Keratinocyte (primary cell): ENCODE results near the gene IGF1R. TPM values are rescaled to one million over a fixed set of nuclear protein-coding genes. Genes with fewer than 3 reads are reported as not detected.

ENCODE experiments used
- DNase-seq: peaks from one replicate; pipeline ENCODE4 v3.0.0-alpha.2; 2011; ENCODE audit warnings: low read depth, missing footprints, low spot score
- FAIRE-seq: peaks from 2 replicates; lab custom pipeline; 2011; peaks lifted over from hg19 to GRCh38; lab: Jason Lieb, UNC
- H2AFZ ChIP-seq: 2 replicates; pipeline ENCODE4 v1.6.0; 2012; ENCODE audit warnings: low read length, control low read depth, inconsistent platforms; ENCODE audit not compliant: control insufficient read depth
- H3K27ac ChIP-seq: 2 replicates; pipeline ENCODE4 v1.5.1; 2011; ENCODE audit warnings: low read length; ENCODE audit not compliant: control insufficient read depth, insufficient read depth
- H3K27me3 ChIP-seq: 3 replicates; pipeline ENCODE4 v1.6.0; 2011; ENCODE audit warnings: low read length; ENCODE audit not compliant: control insufficient read depth, insufficient read depth; ENCODE audit errors: extremely low read depth
- H3K36me3 ChIP-seq, 2 experiments: 2 replicates in 1 of 2; 3 replicates in 1 of 2; pipeline ENCODE4 v1.5.1; 2011; ENCODE audit warnings: low read length in 2 of 2, mild to moderate bottlenecking in 1 of 2; ENCODE audit not compliant: control insufficient read depth in 2 of 2, insufficient read depth in 2 of 2; ENCODE audit errors: extremely low read depth in 1 of 2
- H3K4me1 ChIP-seq: 3 replicates; pipeline ENCODE4 v1.5.1; 2011; ENCODE audit warnings: low read length; ENCODE audit not compliant: control insufficient read depth, insufficient read depth; ENCODE audit errors: extremely low read depth
- H3K4me2 ChIP-seq: 3 replicates; pipeline ENCODE4 v1.6.0; 2011; ENCODE audit warnings: low read depth, low read length; ENCODE audit not compliant: control insufficient read depth, insufficient read depth; ENCODE audit errors: extremely low read depth
- H3K4me3 ChIP-seq, 3 experiments: fragments of 200-600 bp in 1 of 3; sonication (generic) in 1 of 3; 2 replicates in 2 of 3; 3 replicates in 1 of 3; pipeline ENCODE4 v1.5.1; 2011 to 2016; ENCODE audit warnings: low read length in 3 of 3, mild to moderate bottlenecking in 3 of 3, control low read depth in 2 of 3, inconsistent platforms in 1 of 3, low read depth in 1 of 3, mixed read lengths in 1 of 3, mixed run types in 1 of 3, moderate library complexity in 1 of 3; ENCODE audit not compliant: control insufficient read depth in 2 of 3, insufficient read depth in 2 of 3; ENCODE audit errors: extremely low read depth in 1 of 3
- H3K79me2 ChIP-seq: 2 replicates; pipeline ENCODE4 v1.6.0; 2012; ENCODE audit warnings: low read length; ENCODE audit not compliant: control insufficient read depth, insufficient read depth
- H3K9ac ChIP-seq: 3 replicates; pipeline ENCODE4 v1.6.0; 2011; ENCODE audit warnings: low read length; ENCODE audit not compliant: control insufficient read depth, insufficient read depth; ENCODE audit errors: extremely low read depth
- H3K9me1 ChIP-seq: 3 replicates; pipeline ENCODE4 v1.6.0; 2011; ENCODE audit warnings: low read length; ENCODE audit not compliant: control insufficient read depth, insufficient read depth; ENCODE audit errors: extremely low read depth
- H3K9me3 ChIP-seq: 2 replicates; pipeline ENCODE4 v1.5.1; 2012; ENCODE audit warnings: low read depth, low read length; ENCODE audit not compliant: control insufficient read depth
- H4K20me1 ChIP-seq: 3 replicates; pipeline ENCODE4 v1.6.0; 2011; ENCODE audit warnings: low read length; ENCODE audit not compliant: control insufficient read depth, insufficient read depth; ENCODE audit errors: extremely low read depth
- CTCF ChIP-seq, 3 experiments: IDR thresholded peaks in 1 of 3; conservative IDR thresholded peaks in 1 of 3; optimal IDR thresholded peaks in 1 of 3; 2 replicates in 2 of 3; 3 replicates in 1 of 3; pipeline versions ENCODE3 to v1.5.1; 2011; ENCODE audit warnings: low read length in 3 of 3, mild to moderate bottlenecking in 3 of 3, moderate library complexity in 2 of 3, control low read depth in 1 of 3, inconsistent platforms in 1 of 3; ENCODE audit not compliant: insufficient read depth in 2 of 3; ENCODE audit errors: extremely low read depth in 1 of 3
- EZH2 ChIP-seq: IDR thresholded peaks from one replicate; pipeline ENCODE4 v1.6.1; 2012; ENCODE audit warnings: inconsistent platforms, mild to moderate bottlenecking, low read length, moderate library complexity
- dilution Hi-C: fragments of 300-500 bp; cut with MboI; formaldehyde crosslinking; loops from one replicate; pipeline ENCODE4 v1.7.0; 2020; ENCODE audit warnings: low sequenced_read_pairs; ENCODE audit not compliant: extremely low pct_ligation_motif_present
- polyA plus RNA-seq, 5 experiments: library from polyadenylated mRNA; depleted of rRNA in 3 of 5; stranded (reverse) in 3 of 5; stranded (forward) in 1 of 5; unstranded in 1 of 5; fragments of >200 nt; gene quantifications; 1 replicate in 1 of 5; 2 replicates in 3 of 5; 3 replicates in 1 of 5; pipeline versions ENCODE4 v1.2.1 to v1.2.3, GENCODE V29; 2011 to 2012; ENCODE audit warnings: missing spikeins in 2 of 5, low read depth in 1 of 5, low replicate concordance in 1 of 5

IGF1R gene
- polyA plus RNA-seq, 1 donor (not counting 4 experiments of a cell fraction or from before 2014, with no cell fraction given): 14.5 TPM

GRCh38 chr15:98874370-98874769, 226.0 kb downstream of the IGF1R start:
- no peak for TF ChIP-seq EZH2
- TF ChIP-seq CTCF (optimal IDR thresholded peaks at IDR 0.05 in 1 of 3, IDR thresholded peaks at IDR 0.05 in 1 of 3, conservative IDR thresholded peaks at IDR 0.05 in 1 of 3; ENCODE audit: extremely low read depth in 1 of 3, insufficient read depth in 2 of 3, low read length in 3 of 3): no peak
- Histone ChIP-seq H3K79me2 (peaks cover 74% of the 10 kb centered on the region), H3K27me3 (no peaks in the 10 kb centered on the region), H3K36me3 (no peaks in the 10 kb centered on the region), H4K20me1 (no peaks in the 10 kb centered on the region), H3K4me2 (peak overlapping the region; percentile 95), H3K9ac (peak overlapping the region; percentile 65), H3K4me1 (peaks cover 42% of the 10 kb centered on the region), H2AFZ (no peak overlapping the region), H3K9me1 (peaks cover 2% of the 10 kb centered on the region), H3K4me3 (peak overlapping the region in 1 of 3 experiments; percentile 41), H3K9me3 (no peaks in the 10 kb centered on the region), H3K27ac (peak overlapping the region; percentile 89)
- dilution Hi-C loops: no loop called here
- FAIRE-seq: peak; percentile 44
- DNase-seq: no peak

DNA sequence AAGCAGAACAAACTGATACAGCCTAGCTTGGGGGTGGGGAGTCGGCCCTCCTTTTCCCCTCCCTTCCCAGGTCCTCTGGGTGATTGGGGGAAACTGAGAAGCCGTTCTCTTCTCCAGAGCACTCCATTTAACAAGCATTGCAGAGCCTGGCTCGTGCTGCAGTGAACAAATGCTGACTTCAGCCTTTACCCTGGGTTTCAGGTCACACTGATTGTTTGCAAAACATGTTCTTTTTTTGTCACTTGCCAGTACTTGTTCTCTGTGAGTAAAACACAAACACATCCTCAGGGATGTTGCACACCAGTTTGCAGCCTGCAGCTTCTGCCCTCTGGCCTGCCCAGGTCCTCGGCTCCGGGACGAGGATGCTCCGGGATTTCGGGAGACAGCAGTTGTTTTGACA, 226.4 kb downstream of the IGF1R start:
- Histone ChIP-seq H3K79me2 (peaks cover 73% of the 10 kb centered on the region), H3K9me3 (no peaks in the 10 kb centered on the region), H3K9me1 (peaks cover 2% of the 10 kb centered on the region), H3K4me1 (peaks cover 42% of the 10 kb centered on the region), H3K27ac (peak overlapping the region; percentile 89), H3K27me3 (no peaks in the 10 kb centered on the region), H4K20me1 (no peaks in the 10 kb centered on the region), H3K36me3 (no peaks in the 10 kb centered on the region), H2AFZ (no peak overlapping the region), H3K4me3 (peak overlapping the region in 1 of 3 experiments; percentile 41), H3K4me2 (peak overlapping the region; percentile 95), H3K9ac (peak overlapping the region; percentile 65)
- DNase-seq: no peak
- TF ChIP-seq CTCF (optimal IDR thresholded peaks at IDR 0.05 in 1 of 3, IDR thresholded peaks at IDR 0.05 in 1 of 3, conservative IDR thresholded peaks at IDR 0.05 in 1 of 3; ENCODE audit: extremely low read depth in 1 of 3, insufficient read depth in 2 of 3, low read length in 3 of 3): no peak
- no peak for TF ChIP-seq EZH2
- FAIRE-seq: peak; percentile 87
- dilution Hi-C loops: no loop called here
